ENCODE results near the gene NKX2-1.

Gene NKX2-1

GRCh38 chr14:36505181-36505815, 14.7 kb downstream of the NKX2-1 start:
- TF ChIP-seq CTCF (IDR thresholded peaks at IDR 0.05; ENCODE audit: low read depth, low read length), result no peak
- DNase-seq (ENCODE audit: low read depth in 2 of 2), result no peak
- H3K4me3 ChIP-seq (replicated peaks in 1 of 2; ENCODE audit: low read depth in 2 of 2, low read length in 2 of 2), result no peak overlapping the region

GRCh38 chr14:36504771-36505175, 15.3 kb downstream of the NKX2-1 start:
- no peak for DNase-seq (ENCODE audit: low read depth in 2 of 2)
- no peak overlapping the region for H3K4me3 ChIP-seq (replicated peaks in 1 of 2; ENCODE audit: low read depth in 2 of 2, low read length in 2 of 2)

GRCh38 chr14:36503771-36504741, 16.0 kb downstream of the NKX2-1 start:
- no peak for TF ChIP-seq CTCF (IDR thresholded peaks at IDR 0.05; ENCODE audit: low read depth, low read length)
- no peak for DNase-seq (ENCODE audit: low read depth in 2 of 2)
- H3K4me3 ChIP-seq (replicated peaks in 1 of 2; ENCODE audit: low read depth in 2 of 2, low read length in 2 of 2), result no peak overlapping the region

More at GRCh38 chr14:36504771-36505175, 15.3 kb downstream of the NKX2-1 start:
- TF ChIP-seq CTCF (IDR thresholded peaks at IDR 0.05; ENCODE audit: low read depth, low read length), result no peak

- no peak for DNase-seq (ENCODE audit: low read depth in 2 of 2)
- TF ChIP-seq CTCF (IDR thresholded peaks at IDR 0.05; ENCODE audit: low read depth, low read length), result no peak
- H3K4me3 ChIP-seq (replicated peaks in 1 of 2; ENCODE audit: low read depth in 2 of 2, low read length in 2 of 2), result no peak overlapping the region
Observed at GRCh38 chr14:36502558-36503508, 17.2 kb downstream of the NKX2-1 start.

- no peak for DNase-seq (ENCODE audit: low read depth in 2 of 2)
- no peak for TF ChIP-seq CTCF (IDR thresholded peaks at IDR 0.05; ENCODE audit: low read depth, low read length)
- no peak overlapping the region for H3K4me3 ChIP-seq (replicated peaks in 1 of 2; ENCODE audit: low read depth in 2 of 2, low read length in 2 of 2)
Observed at GRCh38 chr14:36498938-36499337, 21.1 kb downstream of the NKX2-1 start.

GRCh38 chr14:36496346-36496745, 23.7 kb downstream of the NKX2-1 start:
- H3K4me3 ChIP-seq (replicated peaks in 1 of 2; ENCODE audit: low read depth in 2 of 2, low read length in 2 of 2), result no peak overlapping the region
- DNase-seq (ENCODE audit: low read depth in 2 of 2), result no peak
- TF ChIP-seq CTCF (IDR thresholded peaks at IDR 0.05; ENCODE audit: low read depth, low read length), result no peak
